Prostate gland (tissue), 2 donors: ENCODE results near the gene ZAR1.

Experiments
- CTCF ChIP-seq, 4 experiments: fragments of 200-600 bp in 2 of 4; fragments of 450-650 bp in 2 of 4; sonication (generic) in 2 of 4; IDR thresholded peaks; 1 replicate in 3 of 4; 2 replicates in 1 of 4; pipeline ENCODE4 v1.5.1; 2016 to 2019; ENCODE audit warnings: antibody characterized with exemption in 4 of 4, mild to moderate bottlenecking in 2 of 4, moderate library complexity in 2 of 4
- POLR2A ChIP-seq: fragments of 450-650 bp; IDR thresholded peaks from one replicate; pipeline ENCODE4 v1.6.1; 2016; ENCODE audit warnings: antibody characterized with exemption, mild to moderate bottlenecking
- POLR2AphosphoS5 ChIP-seq: sonication (generic); formaldehyde crosslinking; IDR thresholded peaks from one replicate; pipeline ENCODE4 v1.6.1; 2017; ENCODE audit warnings: antibody characterized with exemption

DNA sequence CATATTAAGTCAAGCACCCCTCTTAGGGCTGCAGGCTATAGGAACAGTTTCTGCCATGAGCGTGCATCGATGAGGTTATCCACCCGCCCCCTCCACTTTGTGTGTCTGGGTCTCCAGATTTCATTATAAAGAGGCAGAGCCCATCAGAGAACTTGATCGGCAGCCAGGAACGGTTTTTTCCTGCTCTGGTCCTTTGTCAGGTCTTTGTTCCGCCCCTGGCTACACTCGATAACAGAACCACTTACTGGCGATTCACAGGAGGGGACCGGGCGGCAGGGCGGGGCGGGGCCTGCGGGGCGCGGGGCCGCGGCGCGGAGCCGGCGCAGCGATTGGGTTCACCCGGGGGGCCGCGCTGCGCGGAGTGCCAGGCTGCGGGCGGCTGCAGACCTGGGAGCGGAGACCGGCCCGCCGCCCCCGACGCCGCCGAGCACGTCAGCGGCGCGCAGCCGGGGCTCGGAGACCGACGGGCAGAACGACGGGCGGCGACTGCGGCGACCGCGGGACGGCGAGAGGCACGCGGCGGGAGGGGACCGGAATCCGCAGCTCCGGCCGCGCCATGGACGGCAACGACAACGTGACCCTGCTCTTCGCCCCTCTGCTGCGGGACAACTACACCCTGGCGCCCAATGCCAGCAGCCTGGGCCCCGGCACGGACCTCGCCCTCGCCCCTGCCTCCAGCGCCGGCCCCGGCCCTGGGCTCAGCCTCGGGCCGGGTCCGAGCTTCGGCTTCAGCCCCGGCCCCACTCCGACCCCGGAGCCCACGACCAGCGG is 6.9 kb upstream of the ZAR1 start, which contains the start of gene SLC10A4:
- TF ChIP-seq CTCF (IDR thresholded peaks at IDR 0.05) (no peak), POLR2AphosphoS5 (no peak), POLR2A (no peak)
